MG63 (cell line): ENCODE measurements around the gene PAQR6. TPM values are rescaled to one million over a fixed set of nuclear protein-coding genes. Genes with fewer than 3 reads are reported as not detected.

Experiments used
- DNase-seq: peaks from one replicate; pipeline ENCODE4 v3.0.0-alpha.2; 2020
- H3K27me3 ChIP-seq: fragments of 250-450 bp; sonication (Bioruptor Pico); 2 replicates; pipeline ENCODE4 v1.5.1; 2020; ENCODE audit warnings: mild to moderate bottlenecking, moderate library complexity
- H3K36me3 ChIP-seq: fragments of 250-450 bp; sonication (Bioruptor Pico); 2 replicates; pipeline ENCODE4 v1.5.1; 2020; ENCODE audit warnings: mild to moderate bottlenecking, moderate library complexity
- H3K4me3 ChIP-seq: fragments of 250-450 bp; sonication (Bioruptor Pico); 2 replicates; pipeline ENCODE4 v1.5.1; 2020; ENCODE audit warnings: mild to moderate bottlenecking, moderate library complexity
- H3K9me3 ChIP-seq: fragments of 250-450 bp; sonication (Bioruptor Pico); 2 replicates; pipeline ENCODE4 v1.5.1; 2020; ENCODE audit warnings: mild to moderate bottlenecking, moderate library complexity
- total RNA-seq: library from RNA; depleted of rRNA; stranded (reverse); fragments of >200 nt; shearing (Covaris generic); gene quantifications from 2 replicates; pipeline ENCODE4 v1.2.3, GENCODE V29; 2014; ENCODE audit warnings: low replicate concordance; rRNA removed

PAQR6 gene, protein sequence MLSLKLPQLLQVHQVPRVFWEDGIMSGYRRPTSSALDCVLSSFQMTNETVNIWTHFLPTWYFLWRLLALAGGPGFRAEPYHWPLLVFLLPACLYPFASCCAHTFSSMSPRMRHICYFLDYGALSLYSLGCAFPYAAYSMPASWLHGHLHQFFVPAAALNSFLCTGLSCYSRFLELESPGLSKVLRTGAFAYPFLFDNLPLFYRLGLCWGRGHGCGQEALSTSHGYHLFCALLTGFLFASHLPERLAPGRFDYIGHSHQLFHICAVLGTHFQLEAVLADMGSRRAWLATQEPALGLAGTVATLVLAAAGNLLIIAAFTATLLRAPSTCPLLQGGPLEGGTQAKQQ
- total RNA-seq = 0.59 TPM in 1 of 2 replicates, not detected in the other

DNA sequence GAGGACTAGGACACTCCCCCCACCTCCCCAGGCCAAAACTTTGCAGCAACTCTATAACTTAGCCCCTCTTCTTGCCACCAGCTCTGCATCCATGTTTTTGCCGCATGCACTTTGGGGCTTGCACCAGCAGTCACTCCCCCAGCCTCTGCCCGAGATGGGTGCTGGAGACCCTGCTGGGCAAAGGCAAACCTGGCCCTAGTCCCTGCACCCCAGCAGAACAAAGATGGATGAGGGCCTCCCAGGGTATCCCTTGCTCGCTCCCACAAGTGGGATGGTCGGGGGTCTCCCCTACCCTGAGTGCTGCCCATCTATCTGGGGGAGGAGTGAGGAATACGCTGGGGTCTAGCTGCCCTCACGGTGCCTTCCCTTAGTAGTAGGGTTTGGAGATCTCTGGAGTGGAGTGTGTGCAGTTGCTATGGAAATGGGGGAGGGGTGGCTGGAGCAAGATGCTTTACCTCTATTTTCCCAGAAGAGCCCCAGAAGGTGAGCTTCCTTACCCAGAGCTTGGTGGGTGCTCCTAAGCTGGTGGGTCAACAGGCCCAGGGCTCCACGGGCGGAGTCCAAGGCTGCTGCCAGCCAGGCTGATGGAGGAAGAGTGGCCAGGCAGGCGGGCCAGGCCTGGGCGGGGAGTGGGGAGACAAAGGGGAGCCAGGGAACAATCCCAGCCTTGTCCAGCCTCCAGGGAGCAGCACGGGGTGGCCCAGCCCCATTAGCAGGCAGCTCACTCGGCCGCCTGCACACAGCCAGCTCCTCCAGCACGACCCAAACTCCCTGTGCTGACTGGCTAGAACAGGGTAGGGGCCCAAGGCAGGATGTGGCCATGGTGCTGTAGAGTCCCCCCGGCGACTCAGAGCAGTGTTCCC is at the start of gene PAQR6:
PAQR6 (minus strand) TSS at position 597 of the 863 bp plus-strand sequence. CDS start 1,325 bp downstream, outside the sequence.
- no peak within 1 kb of the TSS for H3K4me3 ChIP-seq
- DNase-seq = no peak
- H3K27me3 ChIP-seq = no peaks in the 10 kb centered on the region
- no peaks in the 10 kb centered on the region for H3K9me3 ChIP-seq
- peaks cover 37% of the 10 kb centered on the region for H3K36me3 ChIP-seq

- Histone ChIP-seq H3K36me3 (peaks cover 6% of the 10 kb centered on the region), H3K27me3 (no peaks in the 10 kb centered on the region), H3K4me3 (peak within 1 kb of the TSS; percentile 45), H3K9me3 (no peaks in the 10 kb centered on the region)
- DNase-seq = peak; percentile 29
Observed at GRCh38 chr1:156295391-156295947, 47.6 kb upstream of the PAQR6 start, which contains the start of gene GLMP. Gene GLMP, minus strand, starts transcription at chr1:156295679. Its CDS starts 34 bp downstream, at chr1:156295645.

- DNase-seq = no peak
- Histone ChIP-seq H3K36me3 (peaks cover 8% of the 10 kb centered on the region), H3K9me3 (no peaks in the 10 kb centered on the region), H3K4me3 (no peak overlapping the region), H3K27me3 (no peaks in the 10 kb centered on the region)
Observed at GRCh38 chr1:156293895-156294294, 46.0 kb upstream of the PAQR6 start.

- Histone ChIP-seq H3K27me3 (no peaks in the 10 kb centered on the region), H3K9me3 (no peaks in the 10 kb centered on the region), H3K36me3 (peaks cover 14% of the 10 kb centered on the region), H3K4me3 (no peak overlapping the region)
- DNase-seq = no peak
Observed at GRCh38 chr1:156293098-156293434, 45.2 kb upstream of the PAQR6 start.

GRCh38 chr1:156291226-156292061 is 43.6 kb upstream of the PAQR6 start:
- DNase-seq = no peak
- no peaks in the 10 kb centered on the region for H3K27me3 ChIP-seq
- H3K36me3 ChIP-seq = peaks cover 16% of the 10 kb centered on the region
- no peaks in the 10 kb centered on the region for H3K9me3 ChIP-seq
- no peak overlapping the region for H3K4me3 ChIP-seq

GRCh38 chr1:156289857-156290256 is 42.0 kb upstream of the PAQR6 start:
- no peaks in the 10 kb centered on the region for H3K9me3 ChIP-seq
- no peak for DNase-seq
- peaks cover 24% of the 10 kb centered on the region for H3K36me3 ChIP-seq

GRCh38 chr1:156286061-156286460 is 38.2 kb upstream of the PAQR6 start:
- Histone ChIP-seq H3K4me3 (no peak overlapping the region), H3K9me3 (no peaks in the 10 kb centered on the region), H3K36me3 (peaks cover 29% of the 10 kb centered on the region), H3K27me3 (no peaks in the 10 kb centered on the region)
- DNase-seq = no peak

More at GRCh38 chr1:156289857-156290256, 42.0 kb upstream of the PAQR6 start:
- Histone ChIP-seq H3K27me3 (no peaks in the 10 kb centered on the region), H3K4me3 (no peak overlapping the region)

DNA sequence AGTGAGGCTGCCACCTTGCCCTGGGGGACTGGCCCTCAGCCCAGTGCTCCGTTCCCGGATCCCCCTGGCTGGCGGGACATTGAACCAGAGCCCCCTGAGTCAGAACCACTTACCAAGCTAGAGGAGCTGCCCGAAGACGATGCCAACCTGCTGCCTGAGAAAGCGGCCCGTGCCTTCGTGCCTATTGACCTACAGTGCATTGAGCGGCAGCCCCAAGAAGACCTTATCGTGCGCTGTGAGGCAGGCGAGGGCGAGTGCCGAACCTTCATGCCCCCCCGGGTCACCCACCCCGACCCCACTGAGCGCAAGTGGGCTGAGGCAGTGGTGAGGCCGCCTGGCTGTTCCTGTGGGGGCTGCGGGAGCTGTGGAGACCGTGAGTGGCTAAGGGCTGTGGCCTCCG is 37.6 kb upstream of the PAQR6 start:
- DNase-seq = no peak
- Histone ChIP-seq H3K27me3 (no peaks in the 10 kb centered on the region), H3K9me3 (no peaks in the 10 kb centered on the region), H3K36me3 (peaks cover 29% of the 10 kb centered on the region), H3K4me3 (no peak overlapping the region)

- H3K36me3 ChIP-seq = peaks cover 35% of the 10 kb centered on the region
- H3K9me3 ChIP-seq = no peaks in the 10 kb centered on the region
- DNase-seq = peak; percentile 38
- H3K4me3 ChIP-seq = no peak overlapping the region
- no peaks in the 10 kb centered on the region for H3K27me3 ChIP-seq
Observed at GRCh38 chr1:156284757-156285156, 36.9 kb upstream of the PAQR6 start.

DNA sequence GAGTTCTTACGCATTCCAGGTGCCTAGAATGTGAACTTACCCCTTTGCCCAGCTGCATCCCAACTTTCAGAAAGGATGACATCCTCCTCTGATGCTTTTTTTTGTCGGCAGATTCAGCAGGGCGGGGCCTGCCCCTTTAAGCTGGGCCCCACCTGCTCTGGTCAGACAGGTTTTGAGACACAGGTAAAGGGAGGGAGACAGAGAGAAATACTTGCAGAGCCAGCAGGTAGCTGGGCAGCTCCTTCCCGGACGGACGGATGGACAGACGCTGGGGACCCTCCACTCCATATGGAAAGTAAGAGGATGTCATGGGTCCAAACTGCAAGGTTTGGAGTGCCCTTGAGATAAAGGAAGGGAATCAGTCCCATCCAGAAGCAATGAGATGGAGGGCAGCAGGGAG is 36.3 kb upstream of the PAQR6 start, which contains the start of gene TMEM79:
TMEM79 (plus strand) TSS at position 214 of the 400 bp plus-strand sequence. CDS start 902 bp downstream, outside the sequence.
- Histone ChIP-seq H3K4me3 (peak within 1 kb of the TSS; percentile 92), H3K27me3 (no peaks in the 10 kb centered on the region), H3K9me3 (no peaks in the 10 kb centered on the region), H3K36me3 (peaks cover 38% of the 10 kb centered on the region)
- DNase-seq = no peak

- Histone ChIP-seq H3K9me3 (no peaks in the 10 kb centered on the region), H3K36me3 (peaks cover 37% of the 10 kb centered on the region), H3K4me3 (peak overlapping the region; percentile 92), H3K27me3 (no peaks in the 10 kb centered on the region)
- no peak for DNase-seq
Observed at GRCh38 chr1:156283521-156283920, 35.7 kb upstream of the PAQR6 start.

DNA sequence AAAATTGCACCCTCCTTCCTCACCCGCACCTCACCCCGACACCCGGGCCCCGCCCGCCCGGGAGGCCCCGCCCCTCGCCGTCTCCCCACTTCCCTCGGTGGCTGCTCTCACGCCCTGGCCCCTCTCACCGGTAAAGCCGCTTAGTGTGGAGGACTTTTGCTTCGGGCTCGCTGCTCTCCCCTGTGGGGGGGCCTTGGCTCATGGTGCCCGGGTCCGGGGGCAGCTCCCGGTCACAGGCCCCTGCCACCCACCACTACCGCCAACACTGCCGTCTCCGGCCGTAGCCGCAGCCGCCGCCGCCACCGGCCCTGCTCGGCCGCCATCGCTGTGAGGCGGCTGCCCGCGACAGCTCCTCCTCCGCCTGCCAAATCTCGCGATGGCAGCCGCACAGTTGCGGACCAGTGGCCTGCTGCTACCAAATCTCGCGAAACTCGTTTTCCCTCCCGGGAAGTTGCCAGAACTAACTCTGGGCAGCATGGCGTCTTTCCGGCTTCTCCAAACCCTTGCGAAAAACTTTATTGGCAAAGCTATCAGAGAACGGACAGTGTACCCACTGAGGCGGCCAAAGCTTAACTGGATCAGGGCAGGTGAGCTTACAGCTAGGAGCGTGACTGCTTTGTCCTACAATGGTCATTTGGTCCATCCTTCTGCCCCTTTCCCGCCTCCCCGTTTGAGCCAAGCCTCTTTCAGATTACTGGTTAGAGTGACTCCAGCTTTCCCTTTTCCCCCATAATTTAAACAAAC is 34.8 kb upstream of the PAQR6 start, which contains the start of gene SMG5:
SMG5 (minus strand) TSS at position 347 of the 744 bp plus-strand sequence; CDS start at position 202, 145 bp downstream.
- peak within 1 kb of the TSS; percentile 92 for H3K4me3 ChIP-seq
- H3K27me3 ChIP-seq = no peaks in the 10 kb centered on the region
- H3K36me3 ChIP-seq = peaks cover 44% of the 10 kb centered on the region
- peak; percentile 99 for DNase-seq
- no peaks in the 10 kb centered on the region for H3K9me3 ChIP-seq

GRCh38 chr1:156281693-156282478 is 34.0 kb upstream of the PAQR6 start:
- peak; percentile 48 for DNase-seq
- peak overlapping the region; percentile 92 for H3K4me3 ChIP-seq
- H3K36me3 ChIP-seq = peaks cover 50% of the 10 kb centered on the region
- H3K27me3 ChIP-seq = no peaks in the 10 kb centered on the region
- no peaks in the 10 kb centered on the region for H3K9me3 ChIP-seq

DNA sequence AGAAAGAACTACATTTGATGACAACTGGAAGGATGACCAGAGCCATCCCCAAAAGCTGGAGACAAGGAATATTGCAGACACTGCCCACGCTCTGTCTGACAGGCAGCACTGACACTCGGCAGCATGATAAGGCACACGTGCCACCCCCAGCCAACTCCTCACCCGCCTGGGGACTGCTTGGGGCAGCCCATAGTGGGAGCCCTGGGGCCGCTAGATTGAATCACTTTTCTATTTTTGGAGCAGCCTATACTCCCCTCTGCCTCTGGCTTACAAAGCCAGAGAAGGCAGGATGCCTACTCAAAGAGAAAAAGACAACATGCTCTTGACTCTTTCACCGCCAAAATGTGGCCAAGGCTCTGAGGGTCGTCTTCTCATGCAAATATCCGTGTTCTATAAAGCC is 33.4 kb upstream of the PAQR6 start:
- no peaks in the 10 kb centered on the region for H3K27me3 ChIP-seq
- DNase-seq = peak; percentile 62

GRCh38 chr1:156279837-156280236 is 32.0 kb upstream of the PAQR6 start:
- Histone ChIP-seq H3K9me3 (no peaks in the 10 kb centered on the region), H3K27me3 (no peaks in the 10 kb centered on the region), H3K36me3 (peaks cover 58% of the 10 kb centered on the region), H3K4me3 (no peak overlapping the region)
- no peak for DNase-seq

More for the DNA sequence above, 33.4 kb upstream of the PAQR6 start:
- Histone ChIP-seq H3K9me3 (no peaks in the 10 kb centered on the region), H3K4me3 (peak overlapping the region; percentile 92), H3K36me3 (peaks cover 52% of the 10 kb centered on the region)
